OCI-LY3 (cell line): ENCODE data around the gene APBB1IP.

Experiments used
- CTCF ChIP-seq: fragments of 200-600, 300-600 bp; sonication (generic); IDR thresholded peaks from 2 replicates; pipeline ENCODE4 v1.5.1; 2014; ENCODE audit warnings: antibody characterized with exemption, low read length, low read depth
- EZH2phosphoT487 ChIP-seq: fragments of 200-600 bp; shearing (Covaris generic); IDR thresholded peaks from 2 replicates; pipeline ENCODE4 v1.6.1; 2018; ENCODE audit warnings: antibody characterized with exemption, mixed run types, low read depth

- TF ChIP-seq CTCF (no peak), EZH2phosphoT487 (no peak)
Observed at GRCh38 chr10:26455567-26456315, 17.6 kb downstream of the APBB1IP start.
